Left forelimb (tissue), 1 donor: ENCODE measurements around the gene ACKR4.

Experiments used
- DNase-seq: peaks from one replicate; pipeline ENCODE4 v3.0.0-alpha.2; 2018; ENCODE audit warnings: low spot score

ACKR4 gene

DNA sequence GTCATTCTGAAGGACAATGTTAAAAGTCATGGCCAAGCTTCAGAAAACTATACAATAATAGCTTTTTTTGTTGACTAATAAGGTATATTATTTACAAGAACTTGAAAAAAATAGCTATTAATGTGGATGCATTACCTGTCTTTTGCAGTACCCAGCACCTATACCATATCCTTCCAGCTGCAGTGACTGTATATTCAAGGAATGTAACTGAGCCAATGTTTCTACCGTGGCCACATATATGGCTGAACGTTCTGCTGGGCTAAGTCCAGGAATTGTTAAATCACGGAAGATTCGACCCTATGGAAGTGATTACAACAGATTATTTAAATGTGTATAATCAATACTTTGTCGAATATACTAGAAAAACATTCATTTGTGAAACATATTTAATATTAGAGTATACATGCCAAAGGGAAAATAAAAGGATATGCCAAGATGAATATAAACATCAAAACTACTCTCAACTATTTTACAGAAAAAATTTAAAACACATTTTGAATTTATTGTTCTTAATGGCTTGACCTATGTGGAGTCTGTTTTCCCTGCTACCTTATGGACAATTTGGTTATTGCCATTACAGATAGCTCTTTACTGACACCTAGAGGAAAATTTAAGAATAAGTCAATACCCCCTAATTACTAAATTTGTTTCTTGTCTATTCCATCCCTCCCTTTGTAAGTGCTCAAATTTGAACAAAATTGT, 44.9 kb downstream of the ACKR4 start:
- DNase-seq = no peak

DNA sequence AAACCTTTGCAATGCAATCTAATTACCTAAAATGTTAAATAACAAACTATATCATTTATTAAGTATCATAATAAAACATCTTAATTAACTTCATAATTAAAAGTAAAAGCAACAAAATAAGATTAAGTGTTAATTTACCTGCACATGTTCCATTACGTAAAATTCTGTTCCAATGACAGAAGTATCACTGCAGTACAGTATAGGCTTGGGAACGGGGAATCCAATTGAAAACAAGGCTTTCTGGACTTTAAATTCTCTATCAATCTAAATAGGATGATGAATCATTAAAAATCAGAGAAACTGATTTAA, 45.4 kb downstream of the ACKR4 start:
- no peak for DNase-seq

DNA sequence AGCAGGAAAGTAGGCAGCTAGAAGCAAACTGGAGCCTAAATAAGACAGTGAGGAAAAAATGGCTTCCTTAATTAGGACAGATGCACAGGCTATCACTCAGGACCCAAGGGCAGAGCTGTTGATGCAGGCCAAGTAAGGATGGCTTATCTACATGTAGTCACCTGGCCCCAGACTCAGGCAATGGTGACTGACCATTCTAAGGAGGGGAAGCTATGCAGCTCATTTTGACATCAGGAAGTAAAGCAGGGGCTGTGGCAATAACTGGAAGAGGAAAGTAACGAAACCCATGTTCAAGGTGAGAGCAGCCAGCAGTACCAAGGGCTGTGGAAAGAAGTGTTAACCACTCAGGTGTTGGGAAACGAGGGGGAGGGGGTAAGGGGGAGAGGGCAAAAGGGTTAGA, 46.3 kb downstream of the ACKR4 start:
- no peak for DNase-seq

DNA sequence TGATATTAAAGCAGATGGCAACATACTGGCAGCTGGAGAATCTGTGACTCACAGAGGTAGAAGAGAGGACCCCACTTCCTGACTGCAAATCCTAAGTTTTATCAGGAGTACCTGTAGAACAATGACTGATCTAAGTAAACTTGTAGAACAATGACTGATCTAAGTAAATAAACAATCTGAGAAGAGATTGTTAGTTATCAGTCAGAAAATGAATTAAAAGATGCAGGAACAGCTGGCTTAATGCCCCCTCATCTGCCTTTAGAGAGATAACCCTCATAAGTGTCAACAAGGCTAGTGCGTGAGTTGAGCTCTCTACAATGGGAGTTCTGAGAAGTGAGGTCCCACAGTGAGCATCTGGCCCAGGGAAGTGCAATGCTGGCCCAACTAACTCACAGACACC, 48.0 kb downstream of the ACKR4 start:
- no peak for DNase-seq

DNA sequence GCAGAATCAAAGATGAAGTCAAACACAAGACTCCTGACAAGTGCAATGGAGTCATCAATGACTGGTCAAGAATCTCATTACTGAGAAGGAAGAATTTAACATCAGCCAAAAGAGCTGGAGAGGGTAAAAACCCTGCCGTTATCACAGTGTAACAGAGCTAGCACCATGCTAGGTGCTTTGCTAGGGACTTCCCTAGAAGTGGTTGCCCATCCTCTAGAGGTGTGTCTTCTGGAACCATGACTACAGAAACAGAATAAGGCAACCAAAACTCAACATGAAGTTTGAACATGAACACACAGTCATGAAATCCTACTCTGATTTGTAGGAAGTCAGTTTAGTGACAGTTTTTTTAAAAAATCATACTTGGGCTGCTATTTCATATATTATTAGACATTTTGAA, 53.1 kb downstream of the ACKR4 start:
- DNase-seq = no peak
